ENCODE measurements around the gene RGS7. TPM values are rescaled to one million over a fixed set of nuclear protein-coding genes. Genes with fewer than 3 reads are reported as not detected.
A peak's percentile ranks its signal among the peaks of the same experiment; 100 is the strongest.
"Not testable (repeated sequence)": the region's sequence is repeated elsewhere in the genome, so short reads cannot be mapped to it uniquely, and the experiment has no call there.

RGS7 gene
- total RNA-seq, 1 donor from 2014 or later: 1.9 TPM

DNA sequence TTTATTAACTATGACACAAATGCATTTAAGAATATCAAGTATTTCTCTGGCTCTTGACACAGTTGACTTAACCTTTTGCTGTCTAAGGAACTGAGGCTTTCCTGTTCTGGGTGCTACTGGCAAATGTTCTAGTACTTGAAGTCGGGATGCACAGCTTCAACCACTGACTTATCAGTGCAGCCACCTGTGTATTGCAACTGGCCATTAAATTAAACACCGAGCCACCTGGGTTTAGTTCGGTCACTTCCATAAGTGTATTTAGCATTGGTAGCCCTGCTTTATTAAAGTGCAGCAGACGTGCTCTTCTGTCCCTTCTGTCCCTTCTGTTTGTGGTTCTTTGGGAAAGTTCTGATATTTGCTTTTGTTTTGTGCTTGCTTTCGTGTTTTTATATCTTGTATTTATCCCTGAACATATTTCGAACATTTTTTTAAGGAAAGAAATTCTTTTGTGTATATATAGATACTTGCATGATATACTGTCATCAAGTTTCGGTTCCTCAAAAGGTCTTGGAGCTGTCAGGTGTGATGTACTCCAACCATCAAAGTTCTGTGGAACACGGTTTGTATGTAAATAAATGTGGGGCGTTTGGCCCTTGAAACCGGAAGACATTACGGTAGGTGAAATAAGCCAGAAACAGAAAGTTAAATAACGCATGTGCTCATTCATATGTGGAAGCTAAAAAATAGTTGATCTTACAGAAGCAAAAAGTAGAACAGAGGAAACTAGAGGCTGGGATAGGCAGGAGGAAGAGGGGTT lies 447.1 kb downstream of the RGS7 start:
- H3K27ac Mint-ChIP-seq: no peak overlapping the region
- no peak overlapping the region for H3K4me3 Mint-ChIP-seq
- H3K4me1 Mint-ChIP-seq: peaks cover 10% of the 10 kb centered on the region

DNA sequence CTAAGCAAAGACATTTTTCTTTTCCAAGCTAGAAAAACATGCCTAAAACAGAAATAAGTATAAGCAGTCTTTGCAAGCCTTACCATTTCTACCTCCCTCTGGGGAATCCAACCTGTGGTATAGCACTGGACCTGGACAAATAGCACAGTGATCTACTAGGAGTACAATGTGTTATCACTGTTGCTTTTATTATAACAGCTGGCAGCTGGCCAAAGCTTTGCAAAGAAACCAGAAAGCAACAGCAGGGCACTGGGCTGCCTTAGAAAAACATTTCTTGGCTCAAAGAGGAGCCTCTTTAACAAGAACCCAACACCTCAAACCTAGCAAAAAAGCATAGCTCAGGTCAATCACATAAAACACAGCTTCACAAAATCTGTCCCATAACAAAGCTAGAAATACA lies 450.5 kb downstream of the RGS7 start:
- Mint-ChIP-seq H3K27me3 (ENCODE audit: low read depth) (no peaks in the 10 kb centered on the region), H3K4me1 (peaks cover 6% of the 10 kb centered on the region), H3K4me3 (no peak overlapping the region), H3K27ac (no peak overlapping the region), H3K36me3 (peaks cover 3% of the 10 kb centered on the region), H3K9me3 (peaks cover 5% of the 10 kb centered on the region)
- TF ChIP-seq, protein P1, sequence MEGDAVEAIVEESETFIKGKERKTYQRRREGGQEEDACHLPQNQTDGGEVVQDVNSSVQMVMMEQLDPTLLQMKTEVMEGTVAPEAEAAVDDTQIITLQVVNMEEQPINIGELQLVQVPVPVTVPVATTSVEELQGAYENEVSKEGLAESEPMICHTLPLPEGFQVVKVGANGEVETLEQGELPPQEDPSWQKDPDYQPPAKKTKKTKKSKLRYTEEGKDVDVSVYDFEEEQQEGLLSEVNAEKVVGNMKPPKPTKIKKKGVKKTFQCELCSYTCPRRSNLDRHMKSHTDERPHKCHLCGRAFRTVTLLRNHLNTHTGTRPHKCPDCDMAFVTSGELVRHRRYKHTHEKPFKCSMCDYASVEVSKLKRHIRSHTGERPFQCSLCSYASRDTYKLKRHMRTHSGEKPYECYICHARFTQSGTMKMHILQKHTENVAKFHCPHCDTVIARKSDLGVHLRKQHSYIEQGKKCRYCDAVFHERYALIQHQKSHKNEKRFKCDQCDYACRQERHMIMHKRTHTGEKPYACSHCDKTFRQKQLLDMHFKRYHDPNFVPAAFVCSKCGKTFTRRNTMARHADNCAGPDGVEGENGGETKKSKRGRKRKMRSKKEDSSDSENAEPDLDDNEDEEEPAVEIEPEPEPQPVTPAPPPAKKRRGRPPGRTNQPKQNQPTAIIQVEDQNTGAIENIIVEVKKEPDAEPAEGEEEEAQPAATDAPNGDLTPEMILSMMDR (IDR thresholded peaks at IDR 0.05; ENCODE audit: unreplicated experiment): no peak
- DNase-seq (ENCODE audit: low spot score in 2 of 2, unreplicated experiment in 2 of 2): peak in 1 of 2 experiments; percentile 47

More for the DNA sequence above, 447.1 kb downstream of the RGS7 start:
- no peaks in the 10 kb centered on the region for H3K27me3 Mint-ChIP-seq (ENCODE audit: low read depth)
- no peaks in the 10 kb centered on the region for H3K36me3 Mint-ChIP-seq
- TF ChIP-seq, protein P1 (IDR thresholded peaks at IDR 0.05; ENCODE audit: unreplicated experiment): no peak
- DNase-seq (ENCODE audit: low spot score in 2 of 2, unreplicated experiment in 2 of 2): no peak
- no peaks in the 10 kb centered on the region for H3K9me3 Mint-ChIP-seq

DNA sequence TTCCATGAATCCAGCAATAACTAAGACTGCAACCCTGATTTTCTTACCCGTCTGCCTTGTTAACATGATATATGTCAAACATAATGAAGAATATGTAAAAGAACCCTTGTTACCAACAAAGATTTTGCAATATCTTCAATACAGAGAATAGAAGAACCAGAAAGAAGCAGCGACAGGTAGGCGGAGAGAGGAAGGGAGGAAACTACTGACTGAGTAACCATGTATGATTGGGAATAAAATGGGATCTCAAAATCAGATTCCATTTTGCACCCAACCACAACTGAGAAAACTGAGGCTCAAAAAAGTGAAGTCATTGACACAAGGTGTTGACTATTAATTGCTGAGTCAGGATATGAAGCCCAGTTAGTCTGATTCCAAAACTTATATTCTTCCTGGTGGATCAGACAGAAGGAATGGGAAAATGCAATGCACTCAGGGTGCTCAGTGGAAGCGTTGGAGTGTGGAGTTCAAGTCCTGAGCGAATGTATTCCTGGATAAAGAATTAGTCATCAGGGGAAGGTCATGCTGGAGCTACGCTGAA lies 451.7 kb downstream of the RGS7 start:
- Mint-ChIP-seq H3K4me1 (peaks cover 6% of the 10 kb centered on the region), H3K27me3 (ENCODE audit: low read depth) (no peaks in the 10 kb centered on the region), H3K9me3 (peaks cover 6% of the 10 kb centered on the region), H3K4me3 (no peak overlapping the region), H3K36me3 (peaks cover 3% of the 10 kb centered on the region), H3K27ac (no peak overlapping the region)
- DNase-seq (ENCODE audit: low spot score in 2 of 2, unreplicated experiment in 2 of 2): no peak
- TF ChIP-seq, protein P1 (IDR thresholded peaks at IDR 0.05; ENCODE audit: unreplicated experiment): no peak

DNA sequence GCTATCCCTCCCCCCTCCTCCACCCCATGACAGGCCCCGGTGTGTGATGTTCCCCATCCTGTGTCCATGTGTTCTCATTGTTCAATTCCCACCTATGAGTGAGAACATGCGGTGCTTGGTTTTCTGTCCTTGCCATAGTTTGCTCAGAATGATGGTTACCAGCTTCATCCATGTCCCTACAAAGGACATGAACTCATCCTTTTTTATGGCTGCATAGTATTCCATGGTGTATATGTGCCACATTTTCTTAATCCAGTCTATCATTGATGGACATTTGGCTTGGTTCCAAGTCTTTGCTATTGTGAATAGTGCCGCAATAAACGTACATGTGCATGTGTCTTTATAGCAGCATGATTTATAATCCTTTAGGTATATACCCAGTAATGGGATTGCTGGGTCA lies 461.6 kb downstream of the RGS7 start:
- DNase-seq (ENCODE audit: low spot score in 2 of 2, unreplicated experiment in 2 of 2); H3K27ac Mint-ChIP-seq; H3K4me3 Mint-ChIP-seq; H3K27me3 Mint-ChIP-seq (ENCODE audit: low read depth); H3K36me3 Mint-ChIP-seq; H3K4me1 Mint-ChIP-seq: not testable (repeated sequence)
- peaks cover 31% of the 10 kb centered on the region for H3K9me3 Mint-ChIP-seq

DNA sequence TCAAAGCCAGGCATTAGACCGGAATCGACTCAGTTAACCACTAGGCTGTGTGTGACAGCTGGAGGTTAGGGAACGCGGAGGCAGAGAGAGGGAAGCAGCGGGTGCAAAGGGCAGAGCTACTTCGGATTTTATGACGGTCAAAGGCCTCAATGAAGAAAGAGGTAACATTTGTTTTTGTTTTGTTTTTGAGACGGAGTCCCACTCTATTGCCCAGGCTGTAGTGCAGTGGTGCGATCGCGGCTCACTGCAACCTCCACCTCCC lies 468.3 kb downstream of the RGS7 start:
- no peak for DNase-seq (ENCODE audit: low spot score in 2 of 2, unreplicated experiment in 2 of 2)
- Mint-ChIP-seq H3K36me3 (no peaks in the 10 kb centered on the region), H3K27me3 (ENCODE audit: low read depth) (no peaks in the 10 kb centered on the region), H3K4me3 (no peak overlapping the region), H3K9me3 (peaks cover 7% of the 10 kb centered on the region), H3K27ac (no peak overlapping the region), H3K4me1 (peaks cover 6% of the 10 kb centered on the region)
- TF ChIP-seq, protein P1 (IDR thresholded peaks at IDR 0.05; ENCODE audit: unreplicated experiment): no peak

DNA sequence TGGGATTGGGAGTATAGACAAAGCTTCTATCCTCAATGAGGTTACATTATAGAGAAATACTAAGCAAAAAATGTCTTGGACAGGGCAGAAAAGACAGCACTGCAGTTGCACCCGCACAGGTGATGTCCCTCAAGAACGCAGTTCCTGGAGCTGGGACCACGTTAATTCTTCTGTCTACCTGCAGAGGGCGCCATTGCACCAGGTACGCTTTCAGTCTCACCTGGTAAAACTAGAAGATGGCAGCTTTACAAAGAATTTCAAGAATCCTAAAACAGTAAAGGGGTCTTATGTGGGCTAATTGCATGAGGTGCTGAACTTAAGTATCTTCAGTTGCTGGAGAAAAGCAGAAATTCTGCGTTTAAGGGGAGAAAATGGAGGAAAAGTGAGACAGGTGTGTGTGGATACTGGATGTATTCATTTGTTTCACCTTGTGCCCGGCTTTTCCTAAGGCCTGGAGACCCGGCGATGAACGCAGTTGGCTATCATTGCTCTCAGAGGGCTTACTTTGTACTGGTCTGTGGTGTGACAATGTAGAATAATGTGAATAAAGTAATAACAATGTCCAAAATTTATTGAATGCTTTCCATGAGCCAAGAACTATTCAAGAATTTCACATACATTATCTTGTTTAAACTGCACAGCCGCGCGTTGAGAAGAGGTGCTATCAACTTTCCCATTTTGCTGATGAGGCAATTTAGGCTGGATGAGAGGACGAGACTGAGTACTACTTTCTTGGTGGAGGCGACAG lies 468.8 kb downstream of the RGS7 start:
- H3K4me1 Mint-ChIP-seq: peaks cover 6% of the 10 kb centered on the region
- no peaks in the 10 kb centered on the region for H3K27me3 Mint-ChIP-seq (ENCODE audit: low read depth)
- DNase-seq (ENCODE audit: low spot score in 2 of 2, unreplicated experiment in 2 of 2): peak; percentile 35 to 80
- H3K36me3 Mint-ChIP-seq: no peaks in the 10 kb centered on the region
- no peak overlapping the region for H3K27ac Mint-ChIP-seq
- peaks cover 9% of the 10 kb centered on the region for H3K9me3 Mint-ChIP-seq
- no peak overlapping the region for H3K4me3 Mint-ChIP-seq
- TF ChIP-seq, protein P1 (IDR thresholded peaks at IDR 0.05; ENCODE audit: unreplicated experiment): peak; percentile 96

Data from mesothelial cell of epicardium (in vitro differentiated cells).